Activated CD4-positive, alpha-beta T cell treated with anti-CD3 and anti-CD28 coated beads for 36 hours (primary cell): ENCODE results near the gene TNPO1. TPM values are rescaled to one million over a fixed set of nuclear protein-coding genes. Genes with fewer than 3 reads are reported as not detected.

Experiments used
- ATAC-seq: fragments of 200-7000 bp; cut with Tn5 transposase; one replicate; pipeline ENCODE4 v1.10.0; 2021; ENCODE audit warnings: mild to moderate bottlenecking, moderate library complexity
- CTCF ChIA-PET: fragments of 350-600 bp; sonication (Branson Sonifier 250); formaldehyde crosslinking; loops from one replicate; lab custom pipeline; 2021; ENCODE audit warnings: antibody characterized with exemption; lab: Charles Lee
- POLR2A ChIA-PET: fragments of 350-600 bp; sonication (Branson Sonifier 250); formaldehyde crosslinking; loops from one replicate; lab custom pipeline; 2021; ENCODE audit warnings: antibody characterized with exemption, inconsistent platforms; lab: Charles Lee
- DNase-seq: peaks from one replicate; pipeline ENCODE4 v3.0.0-alpha.2; 2020
- H3K27ac Mint-ChIP-seq: one replicate; pipeline ENCODE4 v1.8.0; 2021; ENCODE audit warnings: mixed read lengths
- H3K27me3 Mint-ChIP-seq: one replicate; pipeline ENCODE4 v1.8.0; 2021; ENCODE audit warnings: mixed read lengths
- H3K36me3 Mint-ChIP-seq: one replicate; pipeline ENCODE4 v1.8.0; 2021; ENCODE audit warnings: low read depth, mixed read lengths
- H3K4me1 Mint-ChIP-seq: one replicate; pipeline ENCODE4 v1.8.0; 2021; ENCODE audit warnings: mixed read lengths
- H3K4me3 Mint-ChIP-seq: one replicate; pipeline ENCODE4 v1.8.0; 2021; ENCODE audit warnings: mild to moderate bottlenecking, moderate library complexity, mixed read lengths
- H3K9me3 Mint-ChIP-seq: one replicate; pipeline ENCODE4 v1.8.0; 2021; ENCODE audit warnings: low read depth, mixed read lengths
- intact Hi-C, 2 experiments: fragments of 100-400 bp; cut with DNase I in 1 of 2; cut with micrococcal nuclease in 1 of 2; formaldehyde crosslinking; loops; one replicate each; pipeline versions ENCODE4 v1.14.2 to v1.15.1; 2022 to 2024; cut with DNase I, micrococcal nuclease
- total RNA-seq, 2 experiments: library from RNA; stranded (reverse); gene quantifications; one replicate each; pipeline ENCODE4 v1.2.3, GENCODE V29; 2021

The TNPO1 gene
- total RNA-seq, 2 experiments from 2014 or later = 107 to 162 TPM

DNA sequence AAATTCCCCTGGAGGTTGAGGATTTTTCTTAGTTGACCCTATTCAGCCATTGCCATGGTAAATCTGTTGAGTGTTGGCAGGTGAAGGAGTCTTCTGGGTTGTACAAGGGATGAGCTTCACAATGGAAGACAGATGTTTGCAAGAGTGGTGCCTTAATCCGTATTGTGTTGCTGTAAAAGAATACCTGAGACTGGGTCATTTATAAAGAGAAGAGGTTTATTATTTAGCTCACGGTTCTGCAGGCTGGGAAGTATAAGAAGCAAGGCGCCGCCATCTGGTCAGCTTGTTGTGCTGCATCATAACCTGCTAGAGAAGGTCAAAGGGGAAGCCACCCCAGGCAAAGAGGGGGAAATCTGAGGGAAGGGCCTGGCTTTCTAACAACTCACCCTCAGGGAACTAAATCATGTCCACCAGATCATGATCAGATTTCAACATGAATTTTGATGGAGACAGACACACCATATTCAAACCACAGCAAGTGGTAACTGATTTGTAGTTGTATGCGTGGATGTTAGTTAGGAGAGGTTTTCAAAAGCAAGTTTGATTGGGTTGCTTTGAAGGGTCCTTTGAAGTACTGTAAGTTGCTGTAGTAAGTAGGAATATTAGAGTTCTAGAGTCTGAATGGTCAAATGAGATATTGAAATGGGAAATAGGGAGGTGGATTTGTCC is 2.5 kb downstream of the TNPO1 start:
- POLR2A ChIA-PET = interaction anchor here (0.7 kb wide), 1 partner anchor 77 kb away, joined by 3 read pairs; no protein-coding TSS in a partner anchor
- intact Hi-C loops = loop anchor here (5.0 to 10.0 kb wide), 2 partner anchors 454 to 512 kb away; no protein-coding TSS in a partner anchor
- H3K9me3 Mint-ChIP-seq = no peaks in the 10 kb centered on the region

GRCh38 chr5:72821776-72822175 is 5.3 kb downstream of the TNPO1 start:
- ChIA-PET POLR2A (no interaction called here), CTCF (interaction anchor here (1.7 kb wide), 1 partner anchor 24 kb away, joined by 5 read pairs; no protein-coding TSS in a partner anchor)
- no peaks in the 10 kb centered on the region for H3K9me3 Mint-ChIP-seq
- H3K36me3 Mint-ChIP-seq = no peaks in the 10 kb centered on the region
- no peak overlapping the region for H3K27ac Mint-ChIP-seq
- ATAC-seq (no peak), DNase-seq (no peak)
- intact Hi-C loops = no loop called here
- peaks cover 24% of the 10 kb centered on the region for H3K4me1 Mint-ChIP-seq
- no peak overlapping the region for H3K4me3 Mint-ChIP-seq
- no peaks in the 10 kb centered on the region for H3K27me3 Mint-ChIP-seq

More for the DNA sequence above, 2.5 kb downstream of the TNPO1 start:
- Mint-ChIP-seq H3K4me3 (peak overlapping the region; percentile 11), H3K36me3 (no peaks in the 10 kb centered on the region), H3K27me3 (peaks cover 2% of the 10 kb centered on the region), H3K27ac (no peak overlapping the region), H3K4me1 (peaks cover 24% of the 10 kb centered on the region)
- ATAC-seq = peak; percentile 34
- DNase-seq = peak; percentile 77
- CTCF ChIA-PET = interaction anchor here (0.6 to 4.9 kb wide), 12 partner anchors 9 to 471 kb away, joined by 3 to 53 read pairs (median 5); no protein-coding TSS in a partner anchor

- intact Hi-C loops = no loop called here
- H3K36me3 Mint-ChIP-seq = no peaks in the 10 kb centered on the region
- H3K4me3 Mint-ChIP-seq = no peak overlapping the region
- peaks cover 20% of the 10 kb centered on the region for H3K4me1 Mint-ChIP-seq
- ChIA-PET CTCF (no interaction called here), POLR2A (no interaction called here)
- no peaks in the 10 kb centered on the region for H3K27me3 Mint-ChIP-seq
- ATAC-seq (peak; percentile 30), DNase-seq (no peak)
- H3K27ac Mint-ChIP-seq = no peak overlapping the region
- H3K9me3 Mint-ChIP-seq = no peaks in the 10 kb centered on the region
These were observed 6.5 kb downstream of the TNPO1 start for GRCh38 chr5:72822944-72823343.

DNA sequence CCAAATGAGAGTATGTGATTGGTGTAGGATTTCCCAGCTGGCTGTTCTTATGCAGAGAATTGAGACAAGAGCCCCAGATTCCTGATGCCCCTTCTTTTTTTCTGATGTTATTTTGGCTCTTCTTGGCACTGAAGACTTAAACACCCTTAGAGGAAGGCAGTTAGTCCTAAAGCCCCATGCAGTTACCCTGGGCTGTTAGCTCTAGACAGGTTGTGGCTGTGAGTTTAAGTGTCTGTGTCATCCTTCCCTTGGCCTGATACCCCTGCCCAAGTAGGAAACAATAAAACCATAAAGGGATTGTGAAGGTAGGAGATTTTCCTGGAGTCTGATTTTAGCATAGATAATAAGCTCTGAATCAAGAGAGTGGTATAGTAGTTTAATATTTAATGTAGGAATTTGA is 13.2 kb downstream of the TNPO1 start:
- H3K4me3 Mint-ChIP-seq = no peak overlapping the region
- no peak overlapping the region for H3K27ac Mint-ChIP-seq
- intact Hi-C loops = no loop called here
- no peak for DNase-seq
- POLR2A ChIA-PET = no interaction called here
- H3K36me3 Mint-ChIP-seq = no peaks in the 10 kb centered on the region
- no peak for ATAC-seq
- CTCF ChIA-PET = interaction anchor here (0.6 to 8.4 kb wide), 5 partner anchors 11 to 284 kb away, joined by 3 to 53 read pairs (median 3); partner anchors contain the start of gene TNPO1
- no peaks in the 10 kb centered on the region for H3K9me3 Mint-ChIP-seq
- H3K4me1 Mint-ChIP-seq = no peaks in the 10 kb centered on the region
- H3K27me3 Mint-ChIP-seq = no peaks in the 10 kb centered on the region

DNA sequence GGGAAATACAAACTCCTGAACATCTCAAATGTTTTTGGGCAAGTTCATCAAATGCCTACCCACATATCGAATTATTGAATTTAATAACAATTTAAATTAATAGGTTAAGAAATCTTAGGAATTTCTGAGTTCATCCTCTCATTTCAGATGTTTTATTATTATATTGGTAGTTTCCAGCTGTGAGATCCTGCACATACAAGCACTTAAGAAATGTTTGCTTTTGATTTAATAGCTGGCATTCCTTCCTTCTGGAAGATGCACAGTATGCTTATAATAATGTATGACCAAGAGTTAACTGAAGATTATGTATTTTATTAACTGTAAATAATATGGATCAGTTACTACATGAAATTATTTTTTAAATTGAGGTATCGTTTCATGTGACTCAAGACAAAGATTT is 13.9 kb downstream of the TNPO1 start:
- no peak for ATAC-seq
- CTCF ChIA-PET = interaction anchor here (1.2 to 8.4 kb wide), 4 partner anchors 12 to 219 kb away, joined by 3 to 53 read pairs (median 3); partner anchors contain the start of gene TNPO1

GRCh38 chr5:72831685-72832084 is 15.2 kb downstream of the TNPO1 start:
- no peak for ATAC-seq
- no peak overlapping the region for H3K4me3 Mint-ChIP-seq
- H3K27ac Mint-ChIP-seq = no peak overlapping the region
- no peaks in the 10 kb centered on the region for H3K9me3 Mint-ChIP-seq
- ChIA-PET POLR2A (no interaction called here), CTCF (interaction anchor here (8.4 kb wide), 1 partner anchor 13 kb away, joined by 53 read pairs; the partner anchor contains the start of gene TNPO1)
- H3K36me3 Mint-ChIP-seq = no peaks in the 10 kb centered on the region
- no peaks in the 10 kb centered on the region for H3K27me3 Mint-ChIP-seq
- H3K4me1 Mint-ChIP-seq = peaks cover 2% of the 10 kb centered on the region
- intact Hi-C loops = no loop called here
- no peak for DNase-seq

More for the DNA sequence above, 13.9 kb downstream of the TNPO1 start:
- no peak overlapping the region for H3K27ac Mint-ChIP-seq
- POLR2A ChIA-PET = no interaction called here
- DNase-seq = no peak
- intact Hi-C loops = no loop called here
- no peaks in the 10 kb centered on the region for H3K4me1 Mint-ChIP-seq
- no peaks in the 10 kb centered on the region for H3K27me3 Mint-ChIP-seq
- H3K4me3 Mint-ChIP-seq = no peak overlapping the region
- H3K36me3 Mint-ChIP-seq = no peaks in the 10 kb centered on the region
- H3K9me3 Mint-ChIP-seq = no peaks in the 10 kb centered on the region

- ATAC-seq (no peak), DNase-seq (no peak)
- ChIA-PET CTCF (interaction anchor here (8.4 kb wide), 1 partner anchor 16 kb away, joined by 53 read pairs; the partner anchor contains the start of gene TNPO1), POLR2A (no interaction called here)
- Mint-ChIP-seq H3K4me3 (no peak overlapping the region), H3K4me1 (peaks cover 6% of the 10 kb centered on the region), H3K9me3 (no peaks in the 10 kb centered on the region), H3K27ac (no peak overlapping the region), H3K36me3 (no peaks in the 10 kb centered on the region), H3K27me3 (no peaks in the 10 kb centered on the region)
- intact Hi-C loops = no loop called here
These were observed 18.5 kb downstream of the TNPO1 start for GRCh38 chr5:72834924-72835323.

DNA sequence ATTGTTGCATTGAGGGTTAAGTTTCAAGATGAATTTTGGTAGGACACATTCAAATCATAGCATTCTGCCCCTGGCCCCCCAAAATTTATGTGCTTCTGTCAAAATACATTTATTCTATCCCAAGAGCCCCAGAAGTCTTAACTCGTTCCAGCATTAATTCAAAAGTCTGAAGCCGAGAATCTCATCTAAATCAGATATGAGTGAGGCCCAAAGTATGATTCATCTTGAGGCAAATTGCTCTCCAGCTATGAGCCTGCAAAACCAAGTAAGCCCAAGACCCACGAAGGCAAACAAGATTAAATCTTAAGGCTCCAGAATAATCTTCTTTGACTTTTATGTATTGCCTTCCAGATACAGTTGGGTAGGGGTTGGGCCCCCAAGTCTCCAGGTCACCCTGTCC is 19.2 kb downstream of the TNPO1 start:
- DNase-seq (no peak), ATAC-seq (no peak)
- H3K4me1 Mint-ChIP-seq = peaks cover 6% of the 10 kb centered on the region
- H3K9me3 Mint-ChIP-seq = no peaks in the 10 kb centered on the region
- no peak overlapping the region for H3K27ac Mint-ChIP-seq
- no peaks in the 10 kb centered on the region for H3K36me3 Mint-ChIP-seq
- no peaks in the 10 kb centered on the region for H3K27me3 Mint-ChIP-seq
- POLR2A ChIA-PET = no interaction called here
- intact Hi-C loops = no loop called here
- H3K4me3 Mint-ChIP-seq = no peak overlapping the region
- CTCF ChIA-PET = interaction anchor here (8.4 kb wide), 1 partner anchor 17 kb away, joined by 53 read pairs; the partner anchor contains the start of gene TNPO1

- intact Hi-C loops = no loop called here
- DNase-seq (no peak), ATAC-seq (no peak)
- Mint-ChIP-seq H3K9me3 (no peaks in the 10 kb centered on the region), H3K27me3 (no peaks in the 10 kb centered on the region), H3K4me3 (no peak overlapping the region), H3K4me1 (peaks cover 7% of the 10 kb centered on the region), H3K36me3 (no peaks in the 10 kb centered on the region), H3K27ac (no peak overlapping the region)
- ChIA-PET CTCF (interaction anchor here (0.6 to 8.4 kb wide), 2 partner anchors 18 to 120 kb away, joined by 3 to 53 read pairs; partner anchors contain the start of gene TNPO1), POLR2A (no interaction called here)
These were observed 20.3 kb downstream of the TNPO1 start for GRCh38 chr5:72836810-72837209.

DNA sequence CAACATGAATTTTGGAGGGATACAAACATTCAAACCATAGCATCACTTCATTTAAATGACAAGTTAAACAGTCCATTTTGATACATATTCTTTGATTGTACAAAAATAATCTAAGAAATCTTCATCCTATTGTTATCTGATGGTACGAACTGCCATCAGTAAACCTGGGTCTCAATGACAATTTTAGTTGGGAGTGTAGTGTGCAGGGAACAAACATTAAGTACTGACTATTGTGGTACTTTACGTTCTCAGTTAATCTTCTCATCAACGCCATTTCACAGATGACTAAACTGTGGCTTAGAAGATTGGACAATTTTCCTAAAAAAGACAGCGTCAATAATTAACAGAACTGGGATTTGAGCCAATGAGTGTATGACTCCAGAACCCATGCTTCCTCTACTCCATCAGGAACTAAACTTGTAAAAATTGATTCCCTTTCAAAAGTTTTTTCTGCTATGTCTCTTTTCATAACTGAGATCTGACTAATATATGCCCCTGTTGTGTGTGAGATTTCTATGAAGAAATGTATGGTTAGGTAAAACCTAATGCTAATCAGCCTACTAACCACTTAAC is 21.1 kb downstream of the TNPO1 start:
- no peaks in the 10 kb centered on the region for H3K9me3 Mint-ChIP-seq
- no peaks in the 10 kb centered on the region for H3K36me3 Mint-ChIP-seq
- H3K27ac Mint-ChIP-seq = no peak overlapping the region
- H3K4me3 Mint-ChIP-seq = no peak overlapping the region
- no peak for DNase-seq
- H3K27me3 Mint-ChIP-seq = no peaks in the 10 kb centered on the region
- intact Hi-C loops = no loop called here
- POLR2A ChIA-PET = interaction anchor here (0.6 kb wide), 1 partner anchor 417 kb away, joined by 3 read pairs; no protein-coding TSS in a partner anchor
- peaks cover 8% of the 10 kb centered on the region for H3K4me1 Mint-ChIP-seq
- no peak for ATAC-seq
- CTCF ChIA-PET = no interaction called here

DNA sequence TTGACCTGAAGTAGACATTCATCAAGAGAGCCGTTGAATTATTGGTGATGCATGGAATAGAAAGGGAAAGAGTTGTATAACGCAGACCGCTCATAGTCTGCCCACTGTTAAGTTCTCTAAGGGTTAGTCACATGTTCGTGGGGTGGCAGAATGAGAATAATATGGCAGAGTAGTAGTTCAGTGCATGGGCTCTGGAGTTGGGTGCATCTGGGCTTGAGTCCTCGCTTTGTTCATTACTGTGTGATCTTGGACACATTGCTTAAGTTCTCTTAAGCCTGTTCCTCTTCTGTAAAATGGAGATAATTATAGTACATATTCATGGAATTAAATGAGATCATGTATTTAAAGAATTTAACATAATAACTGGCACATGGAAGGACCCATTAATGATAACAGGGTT is 23.6 kb downstream of the TNPO1 start:
- CTCF ChIA-PET = no interaction called here
- H3K4me1 Mint-ChIP-seq = peaks cover 22% of the 10 kb centered on the region

More for the DNA sequence above, 23.6 kb downstream of the TNPO1 start:
- no peaks in the 10 kb centered on the region for H3K9me3 Mint-ChIP-seq
- intact Hi-C loops = no loop called here
- no peak for DNase-seq
- H3K27ac Mint-ChIP-seq = no peak overlapping the region
- POLR2A ChIA-PET = no interaction called here
- no peak for ATAC-seq
- no peak overlapping the region for H3K4me3 Mint-ChIP-seq
- H3K36me3 Mint-ChIP-seq = no peaks in the 10 kb centered on the region
- H3K27me3 Mint-ChIP-seq = no peaks in the 10 kb centered on the region
